GM23248 (cell line): ENCODE measurements around the gene RAD51B.

Experiments
- EZH2 ChIP-seq: fragments of 200-600 bp; sonication (generic); IDR thresholded peaks from 2 replicates; pipeline ENCODE4 v1.6.1; 2018; ENCODE audit warnings: antibody characterized with exemption, mild to moderate bottlenecking; ENCODE audit not compliant: insufficient read depth, poor library complexity, severe bottlenecking
- EZH2phosphoT487 ChIP-seq: fragments of 200-600 bp; sonication (generic); IDR thresholded peaks from 2 replicates; pipeline ENCODE4 v1.6.1; 2018; ENCODE audit warnings: antibody characterized with exemption, moderate library complexity, mild to moderate bottlenecking, low read depth; ENCODE audit not compliant: insufficient read depth

- TF ChIP-seq EZH2 (no peak), EZH2phosphoT487 (no peak)
These were observed 287.3 kb downstream of the RAD51B start for GRCh38 chr14:68106905-68107304.
